ENCODE measurements around the gene LRRK2. TPM values are rescaled to one million over a fixed set of nuclear protein-coding genes. Genes with fewer than 3 reads are reported as not detected.

LRRK2 gene
- total and polyA plus RNA-seq, 10 donors = 7.7 to 106 (median 51.7) TPM

GRCh38 chr12:40222247-40222646 lies 2.5 kb upstream of the LRRK2 start:
- intact Hi-C loops (cut with DNase I; ENCODE audit: low total_unique reads) = no loop called here
- peaks cover 18 to 58% (median 34%) of the 10 kb centered on the region in 6 donors for H3K4me1 ChIP-seq
- no peaks in the 10 kb centered on the region for H3K36me3 ChIP-seq
- H3K4me3 ChIP-seq = peak overlapping the region in 2 of 8 donors; percentile 54 to 75
- no peaks in the 10 kb centered on the region for H3K9me3 ChIP-seq
- H3K27me3 ChIP-seq (replicated peaks in 1 of 7) = peaks cover 0 to 6% (median 0%) of the 10 kb centered on the region in 7 donors
- peak overlapping the region in 7 of 8 donors; percentile 93 to 99 (median 98) for H3K27ac ChIP-seq
- no peak for DNase-seq
- TF ChIP-seq POLR2A (IDR thresholded peaks at IDR 0.05) (no peak), POLR2AphosphoS5 (IDR thresholded peaks at IDR 0.05) (no peak), CTCF (IDR thresholded peaks at IDR 0.05 in 8 of 11, conservative IDR thresholded peaks at IDR 0.05 in 3 of 11) (no peak)
- 31 to 53% (median 53%) methylated on average over 2 of the region's 2 CpGs for WGBS, 5 donors

GRCh38 chr12:40223646-40224045 lies 1.2 kb upstream of the LRRK2 start:
- DNase-seq = no peak
- peak overlapping the region; percentile 89 to 99 (median 96) for H3K27ac ChIP-seq
- H3K9me3 ChIP-seq = peaks cover 0 to 4% (median 0%) of the 10 kb centered on the region in 8 donors
- intact Hi-C loops (cut with DNase I; ENCODE audit: low total_unique reads) = no loop called here
- peaks cover 22 to 68% (median 43%) of the 10 kb centered on the region in 6 donors for H3K4me1 ChIP-seq
- no peaks in the 10 kb centered on the region for H3K36me3 ChIP-seq
- TF ChIP-seq POLR2AphosphoS5 (IDR thresholded peaks at IDR 0.05) (no peak), POLR2A (IDR thresholded peaks at IDR 0.05) (no peak), CTCF (IDR thresholded peaks at IDR 0.05 in 8 of 11, conservative IDR thresholded peaks at IDR 0.05 in 3 of 11) (no peak)
- peak overlapping the region in 7 of 8 donors; percentile 1 to 75 (median 51) for H3K4me3 ChIP-seq
- H3K27me3 ChIP-seq (replicated peaks in 1 of 7) = peaks cover 0 to 6% (median 0%) of the 10 kb centered on the region in 7 donors

GRCh38 chr12:40225337-40225983 lies 663 bp downstream of the LRRK2 start:
- peak overlapping the region; percentile 41 to 75 (median 52) for H3K4me3 ChIP-seq
- no peak for DNase-seq
- intact Hi-C loops (cut with DNase I; ENCODE audit: low total_unique reads) = no loop called here
- H3K27ac ChIP-seq = peak overlapping the region; percentile 89 to 99 (median 96)
- WGBS, 5 donors = 40 to 62% (median 48%) methylated on average over 12 of the region's 12 CpGs
- H3K27me3 ChIP-seq (replicated peaks in 1 of 7) = peaks cover 0 to 6% (median 0%) of the 10 kb centered on the region in 7 donors
- H3K9me3 ChIP-seq = peaks cover 0 to 4% (median 0%) of the 10 kb centered on the region in 8 donors
- peaks cover 22 to 86% (median 55%) of the 10 kb centered on the region in 6 donors for H3K4me1 ChIP-seq
- no peaks in the 10 kb centered on the region for H3K36me3 ChIP-seq
- no peak for TF ChIP-seq POLR2AphosphoS5 (IDR thresholded peaks at IDR 0.05)
- no peak for TF ChIP-seq CTCF (IDR thresholded peaks at IDR 0.05 in 8 of 11, conservative IDR thresholded peaks at IDR 0.05 in 3 of 11)
- TF ChIP-seq POLR2A (IDR thresholded peaks at IDR 0.05) = no peak

- peak overlapping the region; percentile 89 to 99 (median 96) for H3K27ac ChIP-seq
- no peak for DNase-seq
- H3K9me3 ChIP-seq = peaks cover 0 to 4% (median 0%) of the 10 kb centered on the region in 8 donors
- intact Hi-C loops (cut with DNase I; ENCODE audit: low total_unique reads) = no loop called here
- no peak for TF ChIP-seq CTCF (IDR thresholded peaks at IDR 0.05 in 8 of 11, conservative IDR thresholded peaks at IDR 0.05 in 3 of 11)
- TF ChIP-seq POLR2A (IDR thresholded peaks at IDR 0.05) = peak in 1 of 3 donors; percentile 32
- H3K27me3 ChIP-seq (replicated peaks in 1 of 7) = peaks cover 0 to 6% (median 0%) of the 10 kb centered on the region in 7 donors
- H3K4me3 ChIP-seq = peak overlapping the region; percentile 41 to 75 (median 52)
- 9 to 34% (median 21%) methylated on average over 1 of the region's 1 CpG for WGBS, 5 donors
- no peaks in the 10 kb centered on the region for H3K36me3 ChIP-seq
- peaks cover 22 to 92% (median 56%) of the 10 kb centered on the region in 6 donors for H3K4me1 ChIP-seq
Measured at GRCh38 chr12:40225984-40226602, 1.3 kb downstream of the LRRK2 start.

Measured in spleen (tissue), 11 donors.